ENCODE results near the gene OR1L8. TPM values are rescaled to one million over a fixed set of nuclear protein-coding genes. Genes with fewer than 3 reads are reported as not detected.

The OR1L8 gene
- total RNA-seq, 4 donors from 2014 or later = not detected

DNA sequence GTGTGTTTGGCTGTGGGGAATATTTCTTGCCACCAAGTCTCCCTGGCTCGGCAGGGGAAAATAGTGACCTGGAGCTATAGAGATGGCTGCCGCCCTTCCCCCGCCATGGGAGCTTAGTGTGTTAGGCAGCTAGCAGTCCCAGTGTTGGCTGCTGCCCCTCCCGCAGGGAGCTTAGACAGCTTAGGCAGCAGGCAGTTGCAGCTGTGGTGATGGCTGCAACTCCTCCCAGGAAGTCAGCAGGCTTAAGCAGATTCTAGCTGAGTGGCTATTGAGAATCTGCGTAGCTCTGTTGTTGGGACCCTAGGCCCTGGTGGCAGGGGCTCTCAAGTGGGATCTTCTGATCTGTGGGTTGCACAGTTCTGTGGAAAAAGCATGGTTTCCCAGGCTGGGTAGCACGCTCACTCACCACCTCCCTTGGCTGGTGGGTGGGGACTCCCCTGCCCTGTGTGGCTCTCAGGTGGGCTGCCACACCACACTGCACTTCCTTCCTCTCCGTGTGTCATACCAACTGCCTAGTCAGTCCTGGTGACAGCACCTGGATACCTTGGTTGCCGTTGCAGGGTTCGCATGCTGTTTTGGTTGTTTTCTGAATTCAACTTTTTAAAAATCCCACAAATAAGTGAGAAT lies 20.9 kb downstream of the OR1L8 start:
- no peak for ATAC-seq
- Histone ChIP-seq H3K36me3 (no peaks in the 10 kb centered on the region), H3K9me3 (no peaks in the 10 kb centered on the region), H3K4me3 (no peak overlapping the region), H3K4me1 (no peaks in the 10 kb centered on the region), H3K27ac (no peak overlapping the region), H3K27me3 (no peaks in the 10 kb centered on the region)
- in situ Hi-C loops (cut with MboI; ENCODE audit: low sequenced_read_pairs in 4 of 4) = no loop called here
- TF ChIP-seq, protein P1, sequence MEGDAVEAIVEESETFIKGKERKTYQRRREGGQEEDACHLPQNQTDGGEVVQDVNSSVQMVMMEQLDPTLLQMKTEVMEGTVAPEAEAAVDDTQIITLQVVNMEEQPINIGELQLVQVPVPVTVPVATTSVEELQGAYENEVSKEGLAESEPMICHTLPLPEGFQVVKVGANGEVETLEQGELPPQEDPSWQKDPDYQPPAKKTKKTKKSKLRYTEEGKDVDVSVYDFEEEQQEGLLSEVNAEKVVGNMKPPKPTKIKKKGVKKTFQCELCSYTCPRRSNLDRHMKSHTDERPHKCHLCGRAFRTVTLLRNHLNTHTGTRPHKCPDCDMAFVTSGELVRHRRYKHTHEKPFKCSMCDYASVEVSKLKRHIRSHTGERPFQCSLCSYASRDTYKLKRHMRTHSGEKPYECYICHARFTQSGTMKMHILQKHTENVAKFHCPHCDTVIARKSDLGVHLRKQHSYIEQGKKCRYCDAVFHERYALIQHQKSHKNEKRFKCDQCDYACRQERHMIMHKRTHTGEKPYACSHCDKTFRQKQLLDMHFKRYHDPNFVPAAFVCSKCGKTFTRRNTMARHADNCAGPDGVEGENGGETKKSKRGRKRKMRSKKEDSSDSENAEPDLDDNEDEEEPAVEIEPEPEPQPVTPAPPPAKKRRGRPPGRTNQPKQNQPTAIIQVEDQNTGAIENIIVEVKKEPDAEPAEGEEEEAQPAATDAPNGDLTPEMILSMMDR (IDR thresholded peaks at IDR 0.05 in 4 of 5, conservative IDR thresholded peaks at IDR 0.05 in 1 of 5) = no peak
- TF ChIP-seq POLR2A (IDR thresholded peaks at IDR 0.05) = no peak
- DNase-seq = no peak
- intact Hi-C loops (cut with DNase I; ENCODE audit: low total_unique reads) = no loop called here

DNA sequence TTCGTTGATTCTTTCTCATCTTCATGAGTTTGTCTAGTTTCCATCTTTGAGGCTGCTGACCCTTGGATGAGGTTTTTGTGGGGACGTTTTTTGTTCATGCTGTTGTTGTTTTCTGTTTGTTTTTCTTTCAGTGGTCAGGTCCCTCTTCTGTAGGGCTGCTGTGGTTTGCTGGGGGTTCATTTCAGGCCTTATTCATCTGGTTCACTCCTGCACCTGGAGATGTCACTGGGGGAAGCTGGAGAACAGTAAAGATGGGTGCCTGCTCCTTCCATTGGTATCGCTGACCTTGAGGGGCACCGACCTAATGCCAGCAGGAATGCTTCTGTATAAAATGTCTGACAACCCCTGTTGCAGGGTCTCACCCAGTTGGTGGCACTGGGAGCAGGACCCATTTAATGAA lies 21.7 kb downstream of the OR1L8 start:
- Histone ChIP-seq H3K4me1 (no peaks in the 10 kb centered on the region), H3K27ac (no peak overlapping the region), H3K36me3 (no peaks in the 10 kb centered on the region), H3K9me3 (no peaks in the 10 kb centered on the region), H3K4me3 (no peak overlapping the region), H3K27me3 (no peaks in the 10 kb centered on the region)
- intact Hi-C loops (cut with DNase I; ENCODE audit: low total_unique reads) = no loop called here
- DNase-seq (no peak), ATAC-seq (no peak)
- TF ChIP-seq, protein P1 (IDR thresholded peaks at IDR 0.05 in 4 of 5, conservative IDR thresholded peaks at IDR 0.05 in 1 of 5) = no peak
- TF ChIP-seq POLR2A (IDR thresholded peaks at IDR 0.05) = no peak
- in situ Hi-C loops (cut with MboI; ENCODE audit: low sequenced_read_pairs in 4 of 4) = no loop called here

- Histone ChIP-seq H3K36me3 (no peaks in the 10 kb centered on the region), H3K4me3 (no peak within 1 kb of the TSS), H3K27ac (no peak within 1 kb of the TSS), H3K9me3 (no peaks in the 10 kb centered on the region), H3K4me1 (no peaks in the 10 kb centered on the region), H3K27me3 (no peaks in the 10 kb centered on the region)
- in situ Hi-C loops (cut with MboI; ENCODE audit: low sequenced_read_pairs in 4 of 4) (no loop called here), intact Hi-C loops (cut with DNase I; ENCODE audit: low total_unique reads) (no loop called here)
- ATAC-seq (no peak), DNase-seq (no peak)
- TF ChIP-seq, protein P1 (IDR thresholded peaks at IDR 0.05 in 4 of 5, conservative IDR thresholded peaks at IDR 0.05 in 1 of 5) = no peak
- no peak for TF ChIP-seq POLR2A (IDR thresholded peaks at IDR 0.05)
Measured at GRCh38 chr9:122552812-122553211, 30.4 kb downstream of the OR1L8 start, which contains the start of gene OR1N2. TSS of gene OR1N2 (plus strand) at chr9:122553112. CDS start at chr9:122553212, 100 bp downstream.

DNA sequence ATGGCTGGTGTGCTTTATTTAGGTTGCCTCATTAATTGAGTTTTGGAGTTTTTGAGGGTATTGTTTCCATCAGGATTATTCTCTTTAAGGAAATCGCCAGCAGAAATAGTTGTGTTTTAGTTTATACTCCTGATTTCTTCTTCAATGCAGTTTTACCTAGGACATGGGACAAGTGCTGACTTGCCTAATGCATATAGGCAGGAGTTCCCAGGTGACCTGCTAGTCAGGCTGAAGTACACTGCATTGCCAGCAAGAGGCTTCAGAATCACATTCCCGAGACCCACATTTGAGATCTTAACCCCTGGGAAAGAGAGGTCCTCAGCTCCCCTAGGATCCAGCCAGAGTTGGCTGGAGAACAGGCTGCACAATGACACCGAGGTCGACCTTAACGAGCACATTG lies 31.8 kb downstream of the OR1L8 start:
- TF ChIP-seq, protein P1 (IDR thresholded peaks at IDR 0.05 in 4 of 5, conservative IDR thresholded peaks at IDR 0.05 in 1 of 5) = no peak
- no peak for TF ChIP-seq POLR2A (IDR thresholded peaks at IDR 0.05)
- H3K36me3 ChIP-seq = no peaks in the 10 kb centered on the region
- H3K4me3 ChIP-seq = no peak overlapping the region
- ATAC-seq = no peak
- in situ Hi-C loops (cut with MboI; ENCODE audit: low sequenced_read_pairs in 4 of 4) = no loop called here
- H3K27me3 ChIP-seq = no peaks in the 10 kb centered on the region
- DNase-seq = no peak
- H3K4me1 ChIP-seq = no peaks in the 10 kb centered on the region
- intact Hi-C loops (cut with DNase I; ENCODE audit: low total_unique reads) = no loop called here
- no peaks in the 10 kb centered on the region for H3K9me3 ChIP-seq
- no peak overlapping the region for H3K27ac ChIP-seq

DNA sequence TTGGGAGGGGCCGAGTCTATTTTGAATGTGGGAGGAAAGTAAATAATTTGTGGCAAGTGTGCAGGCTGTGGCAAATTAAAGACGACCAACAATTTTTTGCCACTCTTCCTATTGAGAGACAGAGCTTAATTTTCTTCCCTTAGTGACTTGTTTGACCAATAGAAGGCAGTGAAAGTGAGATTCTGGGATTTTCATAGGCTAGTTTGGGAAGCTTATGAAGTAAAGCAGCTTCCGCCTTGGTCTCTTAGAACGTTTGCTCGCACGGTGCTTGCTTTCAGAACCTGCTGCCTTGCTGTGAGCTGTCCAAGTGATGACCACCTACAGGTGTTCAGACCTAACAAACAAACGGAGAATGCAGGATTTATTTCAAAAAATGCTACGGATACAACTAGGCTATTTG lies 37.0 kb downstream of the OR1L8 start:
- no peak overlapping the region for H3K4me3 ChIP-seq
- H3K9me3 ChIP-seq = no peaks in the 10 kb centered on the region
- H3K27me3 ChIP-seq = no peaks in the 10 kb centered on the region
- DNase-seq = no peak
- intact Hi-C loops (cut with DNase I; ENCODE audit: low total_unique reads) = no loop called here
- H3K4me1 ChIP-seq = no peaks in the 10 kb centered on the region
- in situ Hi-C loops (cut with MboI; ENCODE audit: low sequenced_read_pairs in 4 of 4) = no loop called here
- no peaks in the 10 kb centered on the region for H3K36me3 ChIP-seq
- no peak overlapping the region for H3K27ac ChIP-seq
- TF ChIP-seq, protein P1 (IDR thresholded peaks at IDR 0.05 in 4 of 5, conservative IDR thresholded peaks at IDR 0.05 in 1 of 5) = no peak
- TF ChIP-seq POLR2A (IDR thresholded peaks at IDR 0.05) = no peak
- no peak for ATAC-seq
